ENCODE data around the gene OLFML2B.

OLFML2B gene

GRCh38 chr1:161978011-161978790 is 45.5 kb downstream of the OLFML2B start:
- no peak for DNase-seq (ENCODE audit: low read depth)

- DNase-seq (ENCODE audit: low read depth) = no peak
These were observed 49.5 kb downstream of the OLFML2B start for GRCh38 chr1:161973924-161974845.

- no peak for DNase-seq (ENCODE audit: low read depth)
These were observed 50.8 kb downstream of the OLFML2B start for GRCh38 chr1:161972828-161973227.

GRCh38 chr1:161970633-161971032 is 53.0 kb downstream of the OLFML2B start:
- no peak for DNase-seq (ENCODE audit: low read depth)

- no peak for DNase-seq (ENCODE audit: low read depth)
These were observed 53.6 kb downstream of the OLFML2B start for GRCh38 chr1:161970036-161970435.

- no peak for DNase-seq (ENCODE audit: low read depth)
These were observed 57.6 kb downstream of the OLFML2B start for GRCh38 chr1:161966067-161966466.

GRCh38 chr1:161962091-161962887 is 61.4 kb downstream of the OLFML2B start:
- no peak for DNase-seq (ENCODE audit: low read depth)

- DNase-seq (ENCODE audit: low read depth) = no peak
These were observed 65.2 kb downstream of the OLFML2B start for GRCh38 chr1:161958425-161958824.

- no peak for DNase-seq (ENCODE audit: low read depth)
These were observed 66.7 kb downstream of the OLFML2B start for GRCh38 chr1:161956930-161957329.

GRCh38 chr1:161956097-161956496 is 67.6 kb downstream of the OLFML2B start:
- no peak for DNase-seq (ENCODE audit: low read depth)

GRCh38 chr1:161955606-161956005 is 68.1 kb downstream of the OLFML2B start:
- no peak for DNase-seq (ENCODE audit: low read depth)

GRCh38 chr1:161954466-161954865 is 69.2 kb downstream of the OLFML2B start:
- no peak for DNase-seq (ENCODE audit: low read depth)

GRCh38 chr1:161954050-161954449 is 69.6 kb downstream of the OLFML2B start:
- DNase-seq (ENCODE audit: low read depth) = no peak

GRCh38 chr1:161953256-161953920 is 70.3 kb downstream of the OLFML2B start:
- DNase-seq (ENCODE audit: low read depth) = no peak

GRCh38 chr1:161952607-161953172 is 71.0 kb downstream of the OLFML2B start:
- no peak for DNase-seq (ENCODE audit: low read depth)

GRCh38 chr1:161951646-161952045 is 72.0 kb downstream of the OLFML2B start:
- no peak for DNase-seq (ENCODE audit: low read depth)

- DNase-seq (ENCODE audit: low read depth) = no peak
These were observed 73.3 kb downstream of the OLFML2B start for GRCh38 chr1:161950377-161950776.

- no peak for DNase-seq (ENCODE audit: low read depth)
These were observed 74.1 kb downstream of the OLFML2B start for GRCh38 chr1:161949548-161949947.

- no peak for DNase-seq (ENCODE audit: low read depth)
These were observed 75.2 kb downstream of the OLFML2B start for GRCh38 chr1:161948435-161948834.

- DNase-seq (ENCODE audit: low read depth) = no peak
These were observed 77.3 kb downstream of the OLFML2B start for GRCh38 chr1:161946071-161946987.

Measured in stimulated activated CD8-positive, alpha-beta memory T cell treated with anti-CD3 and anti-CD28 coated beads, Interleukin-12 subunit alpha, Interleukin-12 subunit beta, amount 100 ng/mL, for 4 hours (primary cell).